Globus pallidus (tissue), 1 donor: ENCODE data around the gene SNAP47.

Source experiments
- DNase-seq: peaks from one replicate; pipeline ENCODE4 v3.0.0-alpha.2; 2015; ENCODE audit warnings: low spot score

Gene SNAP47

GRCh38 chr1:227769047-227769935 is 34.1 kb downstream of the SNAP47 start:
- no peak for DNase-seq

- no peak for DNase-seq
Observed at GRCh38 chr1:227769936-227770494, 34.8 kb downstream of the SNAP47 start.

- DNase-seq = no peak
Observed at GRCh38 chr1:227770812-227771211, 35.6 kb downstream of the SNAP47 start.

- no peak for DNase-seq
Observed at GRCh38 chr1:227771326-227771725, 36.1 kb downstream of the SNAP47 start.

- no peak for DNase-seq
Observed at GRCh38 chr1:227771771-227772170, 36.5 kb downstream of the SNAP47 start.

- no peak for DNase-seq
Observed at GRCh38 chr1:227773558-227773957, 38.3 kb downstream of the SNAP47 start.

- no peak for DNase-seq
Observed at GRCh38 chr1:227774051-227774731, 39.0 kb downstream of the SNAP47 start.

- DNase-seq = no peak
Observed at GRCh38 chr1:227774821-227775661, 39.8 kb downstream of the SNAP47 start.

GRCh38 chr1:227775841-227776240 is 40.6 kb downstream of the SNAP47 start:
- DNase-seq = no peak

GRCh38 chr1:227776331-227776771 is 41.1 kb downstream of the SNAP47 start:
- no peak for DNase-seq

- DNase-seq = no peak
Observed at GRCh38 chr1:227777156-227777555, 41.9 kb downstream of the SNAP47 start.

GRCh38 chr1:227777646-227778045 is 42.4 kb downstream of the SNAP47 start:
- DNase-seq = no peak

- DNase-seq = no peak
Observed at GRCh38 chr1:227778401-227778947, 43.2 kb downstream of the SNAP47 start.

- no peak for DNase-seq
Observed at GRCh38 chr1:227779021-227779441, 43.8 kb downstream of the SNAP47 start.

GRCh38 chr1:227779685-227780084 is 44.5 kb downstream of the SNAP47 start:
- DNase-seq = no peak

- DNase-seq = no peak
Observed at GRCh38 chr1:227780101-227781044, 45.1 kb downstream of the SNAP47 start.

GRCh38 chr1:227781314-227781930 is 46.2 kb downstream of the SNAP47 start:
- DNase-seq = no peak

- DNase-seq = no peak
Observed at GRCh38 chr1:227782226-227782625, 47.0 kb downstream of the SNAP47 start.

- no peak for DNase-seq
Observed at GRCh38 chr1:227785094-227785804, 50.0 kb downstream of the SNAP47 start.
